Islet of Langerhans (tissue), 1 donor: Measurements from ENCODE around the gene LYST.
"Not testable (repeated sequence)": the region's sequence is repeated elsewhere in the genome, so short reads cannot be mapped to it uniquely, and the experiment has no call there.

Source experiments
- FAIRE-seq: peaks from one replicate; lab custom pipeline; 2011; peaks lifted over from hg19 to GRCh38; lab: Jason Lieb, UNC

LYST gene

DNA sequence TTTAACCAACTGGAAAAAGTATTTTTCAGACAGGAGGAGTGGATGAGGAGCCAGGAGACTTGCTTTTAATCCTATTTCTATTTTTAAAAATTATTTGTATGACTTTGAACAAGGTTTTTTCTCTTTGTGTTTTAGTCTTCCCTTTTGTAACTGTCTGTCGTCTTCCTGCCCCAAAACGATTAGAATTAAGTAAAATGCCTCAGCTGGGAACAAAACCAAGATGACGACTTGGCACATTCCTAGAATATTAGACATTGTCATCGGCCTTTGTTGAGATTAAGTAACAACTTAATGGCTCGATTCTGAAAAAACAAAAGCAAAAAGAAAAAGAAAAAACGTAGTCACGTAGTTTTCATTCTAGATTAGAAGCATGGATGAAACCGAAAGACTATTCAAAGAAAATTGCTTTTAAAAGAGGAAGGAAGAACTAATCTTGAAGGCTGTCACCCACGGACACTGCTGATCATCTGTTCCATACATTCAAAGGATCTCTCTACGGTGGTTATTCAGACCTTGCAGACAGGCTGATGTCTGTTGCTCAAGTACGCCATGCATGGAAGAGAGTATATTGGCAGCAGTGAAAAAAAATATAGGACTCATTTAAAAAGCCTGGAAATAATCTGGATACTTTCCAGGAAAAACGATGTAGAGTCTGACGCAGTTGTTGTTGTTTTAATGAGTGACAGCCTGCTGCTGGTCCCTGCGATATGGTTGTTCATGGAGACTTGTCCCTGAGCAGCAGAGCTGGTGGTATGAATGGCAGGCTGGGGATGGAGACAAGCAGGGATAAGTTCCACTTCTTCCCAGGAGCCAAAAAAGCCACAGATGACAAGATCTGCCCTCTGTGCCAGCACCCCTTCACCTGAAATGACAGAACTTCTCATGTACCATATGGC, 234.0 kb downstream of the LYST start:
- FAIRE-seq = no peak

GRCh38 chr1:235631816-235632215, 234.9 kb downstream of the LYST start:
- FAIRE-seq = no peak

DNA sequence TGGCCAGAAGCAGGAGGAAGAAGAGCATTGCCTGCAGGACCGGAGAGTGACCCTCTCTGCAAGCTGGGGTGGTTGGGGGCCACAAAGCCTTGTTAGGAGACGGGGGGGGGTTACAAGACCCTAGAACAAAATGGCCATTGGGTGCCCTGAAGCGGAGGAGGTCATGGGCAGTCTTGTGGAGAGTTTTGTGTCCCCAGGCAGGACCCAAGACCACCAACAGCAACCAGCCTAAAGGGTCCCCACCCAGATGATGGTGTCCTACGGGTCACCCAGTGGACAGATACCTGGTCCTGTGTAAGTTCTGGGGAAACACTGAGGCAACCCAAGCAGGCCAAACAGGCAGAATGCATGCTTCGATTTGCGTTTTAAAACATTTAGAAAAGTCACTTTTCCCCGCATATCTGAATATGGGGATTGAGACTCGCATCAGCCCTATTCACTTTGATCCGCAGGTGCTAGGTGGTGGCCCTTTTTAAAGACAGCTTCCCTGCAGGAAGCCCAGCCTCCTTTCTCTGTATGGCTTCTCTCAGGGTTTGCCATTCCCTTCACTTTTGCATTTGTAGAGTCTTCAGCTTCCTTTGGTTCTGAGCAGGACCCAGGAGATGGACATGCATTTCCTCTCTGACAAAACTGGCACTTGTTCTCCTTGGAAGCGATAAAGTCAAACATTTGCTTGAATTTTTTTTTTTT, 238.2 kb downstream of the LYST start:
- FAIRE-seq = no peak

DNA sequence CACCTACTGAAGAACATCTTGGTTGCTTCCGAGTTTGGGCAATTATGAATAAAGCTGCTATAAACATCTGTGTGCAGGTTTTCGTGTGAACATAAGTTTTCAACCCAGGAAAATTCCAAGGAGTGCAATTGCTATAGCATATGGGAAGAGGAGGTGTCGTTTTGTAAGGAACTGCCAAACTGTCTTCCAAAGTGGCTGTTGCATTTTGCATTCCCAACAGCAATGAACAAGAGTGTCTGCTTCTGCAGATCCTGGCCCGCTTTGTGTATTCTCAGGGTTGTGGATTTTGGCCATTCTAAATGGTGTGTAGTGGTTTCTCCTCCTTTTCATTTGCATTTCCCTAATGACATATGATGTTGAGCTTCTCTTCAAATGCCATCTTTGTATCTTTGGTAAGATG, 240.9 kb downstream of the LYST start:
- FAIRE-seq = no peak

- FAIRE-seq = no peak
Observed at GRCh38 chr1:235625340-235625739, 241.4 kb downstream of the LYST start.

DNA sequence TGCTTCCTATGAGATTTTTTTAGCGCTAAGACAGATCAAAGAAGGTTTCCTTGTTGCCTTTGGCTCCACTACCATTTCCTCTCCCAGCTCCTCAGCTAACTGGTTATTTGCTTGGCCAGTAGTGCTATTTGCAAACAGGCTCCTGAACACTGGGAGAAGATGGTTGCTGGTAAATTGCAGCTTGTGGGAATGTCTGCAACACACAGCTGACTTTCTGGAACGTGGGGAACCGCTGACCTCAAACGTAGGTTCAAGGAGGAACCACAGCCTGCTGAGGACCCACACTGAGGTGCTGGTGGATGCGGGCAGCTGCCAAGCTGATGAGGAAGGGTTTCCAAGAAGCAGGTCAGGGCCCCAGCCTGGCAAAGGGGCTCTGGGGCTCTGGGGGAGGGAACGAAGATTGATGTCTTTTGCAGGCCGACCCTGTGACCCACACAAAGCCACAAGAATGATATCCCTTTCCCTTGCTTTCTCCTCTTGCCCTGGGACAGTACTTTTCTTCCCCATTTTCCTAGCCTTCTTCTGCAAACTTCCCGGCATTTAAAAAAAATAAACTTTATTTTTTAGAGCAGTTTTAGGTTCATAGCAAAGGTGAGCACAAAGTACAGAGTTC, 241.9 kb downstream of the LYST start:
- FAIRE-seq = no peak

- no peak for FAIRE-seq
Observed at GRCh38 chr1:235622936-235623779, 243.5 kb downstream of the LYST start.

- FAIRE-seq = not testable (repeated sequence)
Observed at GRCh38 chr1:235619149-235619548, 247.6 kb downstream of the LYST start.

DNA sequence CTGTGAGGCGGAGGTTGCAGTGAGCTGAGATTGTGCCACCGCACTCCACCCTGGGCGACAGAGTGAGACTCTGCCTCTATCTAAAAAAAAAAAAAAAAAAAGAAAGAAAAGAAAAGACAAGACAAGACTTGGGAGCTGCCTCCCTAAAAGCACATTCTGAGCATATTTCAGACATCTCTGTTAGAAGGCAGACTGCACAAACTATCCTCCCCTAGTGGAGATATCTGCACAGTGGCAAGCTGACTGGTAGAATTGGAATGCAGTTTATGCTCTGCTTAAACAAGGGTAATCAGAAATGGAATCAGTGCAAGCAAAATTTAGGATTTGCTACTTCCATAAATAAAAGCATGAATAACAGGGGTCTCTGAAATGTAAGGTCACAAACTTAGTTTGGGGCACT, 248.9 kb downstream of the LYST start:
- FAIRE-seq = no peak

DNA sequence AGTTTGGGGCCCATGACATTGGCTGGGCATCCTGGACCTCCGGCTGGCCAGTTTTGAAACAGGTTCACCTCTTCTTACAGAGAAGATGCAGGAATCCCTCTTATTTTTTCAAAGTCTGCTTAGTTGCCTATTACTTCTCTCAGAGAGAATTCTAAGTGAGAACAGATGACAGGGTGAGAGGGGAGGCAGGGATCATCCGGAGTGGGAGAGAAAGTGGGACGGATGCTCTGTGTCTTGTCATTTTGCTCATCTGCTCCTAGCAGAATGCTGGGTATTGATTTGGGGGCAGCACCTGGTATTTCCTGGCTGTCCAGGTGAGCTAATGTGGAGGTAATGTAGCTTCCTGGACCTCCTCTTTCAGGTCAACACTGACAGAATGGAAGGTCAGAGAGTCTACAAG, 249.6 kb downstream of the LYST start:
- no peak for FAIRE-seq

DNA sequence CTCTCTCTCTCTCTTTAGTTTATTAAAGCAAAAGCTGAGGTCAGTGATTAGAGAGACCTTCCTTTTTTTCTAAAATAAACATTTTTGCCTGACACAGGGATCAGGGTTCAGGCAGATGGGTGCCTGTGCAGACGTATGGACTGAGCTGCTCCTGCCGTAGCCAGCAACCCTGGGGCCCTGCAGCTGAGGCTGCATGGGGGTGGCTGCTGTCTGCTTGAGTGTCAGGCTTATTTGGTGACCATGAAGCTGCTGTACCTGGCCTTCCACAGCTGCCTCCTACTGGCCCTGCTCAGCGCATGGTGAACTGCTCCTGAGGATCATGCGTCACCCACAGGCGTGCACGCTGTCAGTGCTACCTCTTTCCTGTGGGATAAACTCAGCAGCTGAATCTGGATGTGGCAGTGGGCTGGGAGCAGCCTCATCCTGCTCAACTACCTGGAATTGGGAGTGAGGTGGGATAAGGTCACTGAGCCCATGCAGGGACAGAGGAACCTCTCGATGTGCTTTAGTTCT, 252.2 kb downstream of the LYST start:
- FAIRE-seq = no peak

DNA sequence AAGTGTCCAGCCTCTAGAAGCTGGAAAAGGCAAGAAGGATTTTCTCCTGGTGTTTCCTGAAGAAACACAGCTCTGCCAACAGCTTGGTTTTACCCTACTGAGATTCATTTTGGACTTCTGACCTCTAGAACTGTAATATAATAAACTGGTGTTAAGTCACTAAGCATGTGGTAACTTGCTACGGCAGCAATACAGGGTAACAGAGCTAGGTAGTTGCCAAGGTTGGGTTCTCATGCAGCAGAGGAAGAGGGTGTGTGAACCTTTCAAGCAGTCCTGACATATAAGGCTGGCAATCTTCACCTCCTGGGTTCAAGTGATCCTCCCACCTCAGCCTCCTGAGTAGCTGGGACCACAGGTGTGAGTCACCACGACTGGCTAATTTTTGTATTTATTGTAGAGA, 253.1 kb downstream of the LYST start:
- FAIRE-seq = no peak

DNA sequence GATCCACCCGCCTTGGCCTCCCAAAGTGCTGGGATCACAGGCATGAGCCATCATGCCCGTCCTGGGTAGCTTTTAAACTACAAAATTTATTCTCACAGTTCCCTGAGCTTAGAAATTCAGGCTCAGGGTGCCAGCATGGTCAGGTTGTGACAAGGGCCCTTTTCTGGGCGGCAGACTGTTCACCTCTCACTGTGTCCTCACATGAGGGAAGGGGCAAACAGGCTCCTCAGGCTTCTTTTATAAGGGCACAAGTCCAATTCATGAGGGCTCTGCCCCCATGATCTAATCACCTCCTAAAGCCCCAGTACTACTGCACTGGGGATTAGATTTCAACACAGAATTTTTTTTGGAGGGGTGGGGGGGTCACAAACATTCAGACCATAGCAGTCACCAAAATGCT, 253.9 kb downstream of the LYST start:
- no peak for FAIRE-seq
